Measurements from ENCODE around the gene ZNF891.

DNA sequence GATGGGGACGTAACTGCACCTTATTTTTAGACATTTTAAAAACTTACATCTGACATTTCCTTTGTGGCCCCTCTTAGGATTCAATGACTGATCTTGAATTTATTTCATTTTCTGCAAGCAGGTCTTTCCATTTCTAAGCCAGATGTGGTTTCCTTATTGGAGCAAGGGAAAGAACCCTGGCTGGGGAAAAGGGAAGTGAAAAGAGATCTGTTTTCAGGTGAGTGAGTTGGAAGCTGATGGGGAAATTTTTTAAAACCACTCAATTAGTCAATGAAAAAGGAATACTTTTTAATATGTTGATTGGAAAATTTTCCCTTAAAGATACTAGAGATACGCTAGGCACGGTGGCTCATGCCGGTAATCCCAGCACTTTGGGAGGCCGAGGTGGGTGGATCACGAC, 46.7 kb downstream of the ZNF891 start:
- TF ChIP-seq, protein P1, sequence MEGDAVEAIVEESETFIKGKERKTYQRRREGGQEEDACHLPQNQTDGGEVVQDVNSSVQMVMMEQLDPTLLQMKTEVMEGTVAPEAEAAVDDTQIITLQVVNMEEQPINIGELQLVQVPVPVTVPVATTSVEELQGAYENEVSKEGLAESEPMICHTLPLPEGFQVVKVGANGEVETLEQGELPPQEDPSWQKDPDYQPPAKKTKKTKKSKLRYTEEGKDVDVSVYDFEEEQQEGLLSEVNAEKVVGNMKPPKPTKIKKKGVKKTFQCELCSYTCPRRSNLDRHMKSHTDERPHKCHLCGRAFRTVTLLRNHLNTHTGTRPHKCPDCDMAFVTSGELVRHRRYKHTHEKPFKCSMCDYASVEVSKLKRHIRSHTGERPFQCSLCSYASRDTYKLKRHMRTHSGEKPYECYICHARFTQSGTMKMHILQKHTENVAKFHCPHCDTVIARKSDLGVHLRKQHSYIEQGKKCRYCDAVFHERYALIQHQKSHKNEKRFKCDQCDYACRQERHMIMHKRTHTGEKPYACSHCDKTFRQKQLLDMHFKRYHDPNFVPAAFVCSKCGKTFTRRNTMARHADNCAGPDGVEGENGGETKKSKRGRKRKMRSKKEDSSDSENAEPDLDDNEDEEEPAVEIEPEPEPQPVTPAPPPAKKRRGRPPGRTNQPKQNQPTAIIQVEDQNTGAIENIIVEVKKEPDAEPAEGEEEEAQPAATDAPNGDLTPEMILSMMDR (conservative IDR thresholded peaks at IDR 0.05; ENCODE audit: low read length): no peak
- TF ChIP-seq EZH2phosphoT487 (IDR thresholded peaks at IDR 0.05; ENCODE audit: borderline replicate concordance, low read depth, low read length): no peak

All from OCI-LY7 (cell line).